ENCODE results near the gene CTNNA3. TPM values are rescaled to one million over a fixed set of nuclear protein-coding genes. Genes with fewer than 3 reads are reported as not detected.

The CTNNA3 gene
- total and polyA plus RNA-seq, 5 experiments from 2014 or later: not detected

Small RNA genes lying within 50 kb of the gene (microRNA-seq; reads per million reads assigned to microRNA genes)
- gene MIR7151 (ENCODE audit: borderline microRNAs expressed): not detected

Other genes starting within 250 kb of the CTNNA3 start
- not detected for gene DNAJC12, start 142.0 kb upstream of the CTNNA3 start, total RNA-seq
- 1 to 10 TPM in 1 of 3 donors, under 1 TPM in 1, not detected in 1; 0.30 to 1.4 TPM for gene DNAJC12, start 142.0 kb upstream of the CTNNA3 start, polyA plus RNA-seq
- 10 to 100 TPM; 55.8 to 60.9 TPM for gene SIRT1, start 188.5 kb upstream of the CTNNA3 start, total RNA-seq
- 10 to 100 TPM; 10.2 to 18.7 (median 12.4) TPM for gene SIRT1, start 188.5 kb upstream of the CTNNA3 start, polyA plus RNA-seq

All from naive thymus-derived CD8-positive, alpha-beta T cell (primary cell).